DND-41 (cell line): ENCODE measurements around the gene ANKDD1B.

Experiments used
- ATAC-seq: fragments of 200-7000 bp; cut with Tn5 transposase; 3 replicates; pipeline ENCODE4 v1.9.1; 2021; ENCODE audit warnings: low read depth; ENCODE audit not compliant: insufficient read depth
- DNase-seq: peaks from one replicate; pipeline ENCODE4 v3.0.0-alpha.2; 2020
- H2AFZ ChIP-seq: 2 replicates; pipeline ENCODE4 v1.6.0; 2012; ENCODE audit warnings: low read depth, low read length
- H3K27ac ChIP-seq: 2 replicates; pipeline ENCODE4 v1.5.1; 2012; ENCODE audit warnings: low read length, inconsistent platforms
- H3K27me3 ChIP-seq: fragments of 200-600 bp; sonication (generic); 2 replicates; pipeline ENCODE4 v1.6.0; 2012; ENCODE audit warnings: low read length, mild to moderate bottlenecking, inconsistent platforms; ENCODE audit not compliant: insufficient read depth, poor library complexity
- H3K36me3 ChIP-seq: 2 replicates; pipeline ENCODE4 v1.5.1; 2012; ENCODE audit warnings: low read length, inconsistent platforms; ENCODE audit not compliant: insufficient read depth
- H3K4me1 ChIP-seq: 2 replicates; pipeline ENCODE4 v1.5.1; 2012; ENCODE audit warnings: mild to moderate bottlenecking, low read length; ENCODE audit not compliant: insufficient read depth
- H3K4me2 ChIP-seq: 2 replicates; pipeline ENCODE4 v1.6.0; 2012; ENCODE audit warnings: mild to moderate bottlenecking, moderate library complexity, low read length, inconsistent platforms; ENCODE audit not compliant: insufficient read depth
- H3K4me3 ChIP-seq, 2 experiments: fragments of 200-600 bp in 1 of 2; shearing (Covaris generic) in 1 of 2; 2 replicates each; pipeline ENCODE4 v1.5.1; 2012 to 2016; ENCODE audit warnings: inconsistent platforms in 2 of 2, low read length in 2 of 2, mild to moderate bottlenecking in 2 of 2, low read depth in 1 of 2, moderate library complexity in 1 of 2
- H3K79me2 ChIP-seq: 2 replicates; pipeline ENCODE4 v1.6.0; 2012; ENCODE audit warnings: low read length, inconsistent platforms; ENCODE audit not compliant: insufficient read depth
- H3K9ac ChIP-seq: 2 replicates; pipeline ENCODE4 v1.6.0; 2012; ENCODE audit warnings: low read depth, mild to moderate bottlenecking, inconsistent platforms, low read length, moderate library complexity
- H3K9me3 ChIP-seq: 2 replicates; pipeline ENCODE4 v1.5.1; 2012; ENCODE audit warnings: low read length, moderate library complexity, mild to moderate bottlenecking, inconsistent platforms; ENCODE audit not compliant: insufficient read depth, severe bottlenecking
- H4K20me1 ChIP-seq: 2 replicates; pipeline ENCODE4 v1.6.0; 2012; ENCODE audit warnings: low read length; ENCODE audit not compliant: insufficient read depth
- EZH2 ChIP-seq: IDR thresholded peaks from 3 replicates; pipeline ENCODE4 v1.6.1; 2012; ENCODE audit warnings: borderline replicate concordance, low read depth, mild to moderate bottlenecking, moderate library complexity, low read length, inconsistent platforms; ENCODE audit not compliant: severe bottlenecking
- TF ChIP-seq, protein P1 (sequence below): IDR thresholded peaks from 2 replicates; pipeline ENCODE4 v1.5.1; 2012; ENCODE audit warnings: borderline replicate concordance, low read length, moderate library complexity, mild to moderate bottlenecking; ENCODE audit not compliant: poor library complexity, severe bottlenecking; ENCODE audit errors: extremely low read depth

Gene ANKDD1B

DNA sequence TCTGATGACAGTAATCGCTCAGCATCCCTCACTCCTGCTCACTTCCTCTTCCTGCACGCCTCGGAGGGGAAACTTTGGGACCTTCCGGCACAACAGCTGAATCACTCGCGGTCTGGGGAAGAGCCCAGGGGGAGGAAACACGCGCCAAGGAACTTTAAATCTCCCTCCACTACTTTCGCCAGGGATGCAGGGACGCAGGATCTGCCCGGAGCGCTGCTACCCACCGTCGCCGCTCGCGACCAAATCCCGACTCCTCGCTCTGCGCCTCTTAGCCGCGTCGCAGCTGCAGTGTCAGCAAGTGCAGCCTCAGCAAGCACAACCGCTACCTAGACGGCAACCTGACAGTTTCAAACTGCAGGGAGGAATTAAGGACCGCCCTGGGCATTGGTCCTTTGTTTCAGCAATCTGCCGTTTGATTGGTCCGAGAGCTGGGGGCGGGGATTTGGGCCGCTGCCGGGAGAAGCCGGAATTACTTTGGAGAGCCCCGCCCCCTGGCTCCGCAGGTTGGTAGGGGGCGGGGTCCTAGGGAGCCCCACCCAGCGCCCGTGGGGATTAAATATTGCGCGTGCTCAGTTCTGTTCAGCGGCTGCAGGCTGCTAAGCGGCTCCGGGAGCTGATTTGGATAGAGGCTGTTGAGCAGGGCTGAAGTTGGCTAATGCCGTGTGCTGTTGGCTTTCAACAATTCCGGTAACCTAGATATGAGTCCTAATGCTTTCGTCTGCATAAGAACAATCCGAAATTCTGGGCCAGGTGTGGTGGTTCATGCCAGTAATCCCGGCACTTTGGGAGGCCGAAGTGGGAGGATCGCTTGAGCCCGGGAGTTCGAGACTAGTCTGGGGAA, 106.0 kb downstream of the ANKDD1B start, which contains the start of gene POC5:
Gene POC5 (minus strand): TSS at position 356 of the 841 bp plus-strand sequence. CDS start 4,500 bp downstream, outside the sequence.
- Histone ChIP-seq H3K79me2 (peaks cover 48% of the 10 kb centered on the region), H2AFZ (peak within 1 kb of the TSS; percentile 99), H3K9ac (peak within 1 kb of the TSS; percentile 91), H3K9me3 (no peaks in the 10 kb centered on the region), H3K27me3 (no peaks in the 10 kb centered on the region), H4K20me1 (peaks cover 2% of the 10 kb centered on the region; the same call in 1 of the 2 replicates), H3K4me3 (peak within 1 kb of the TSS; percentile 83 to 98), H3K36me3 (peaks cover 20% of the 10 kb centered on the region), H3K27ac (peak within 1 kb of the TSS; percentile 98), H3K4me1 (peaks cover 36% of the 10 kb centered on the region), H3K4me2 (peak within 1 kb of the TSS; percentile 75)
- TF ChIP-seq, protein P1, sequence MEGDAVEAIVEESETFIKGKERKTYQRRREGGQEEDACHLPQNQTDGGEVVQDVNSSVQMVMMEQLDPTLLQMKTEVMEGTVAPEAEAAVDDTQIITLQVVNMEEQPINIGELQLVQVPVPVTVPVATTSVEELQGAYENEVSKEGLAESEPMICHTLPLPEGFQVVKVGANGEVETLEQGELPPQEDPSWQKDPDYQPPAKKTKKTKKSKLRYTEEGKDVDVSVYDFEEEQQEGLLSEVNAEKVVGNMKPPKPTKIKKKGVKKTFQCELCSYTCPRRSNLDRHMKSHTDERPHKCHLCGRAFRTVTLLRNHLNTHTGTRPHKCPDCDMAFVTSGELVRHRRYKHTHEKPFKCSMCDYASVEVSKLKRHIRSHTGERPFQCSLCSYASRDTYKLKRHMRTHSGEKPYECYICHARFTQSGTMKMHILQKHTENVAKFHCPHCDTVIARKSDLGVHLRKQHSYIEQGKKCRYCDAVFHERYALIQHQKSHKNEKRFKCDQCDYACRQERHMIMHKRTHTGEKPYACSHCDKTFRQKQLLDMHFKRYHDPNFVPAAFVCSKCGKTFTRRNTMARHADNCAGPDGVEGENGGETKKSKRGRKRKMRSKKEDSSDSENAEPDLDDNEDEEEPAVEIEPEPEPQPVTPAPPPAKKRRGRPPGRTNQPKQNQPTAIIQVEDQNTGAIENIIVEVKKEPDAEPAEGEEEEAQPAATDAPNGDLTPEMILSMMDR, result no peak
- no peak for TF ChIP-seq EZH2
- ATAC-seq (peak; percentile 91), DNase-seq (peak; percentile 98)

DNA sequence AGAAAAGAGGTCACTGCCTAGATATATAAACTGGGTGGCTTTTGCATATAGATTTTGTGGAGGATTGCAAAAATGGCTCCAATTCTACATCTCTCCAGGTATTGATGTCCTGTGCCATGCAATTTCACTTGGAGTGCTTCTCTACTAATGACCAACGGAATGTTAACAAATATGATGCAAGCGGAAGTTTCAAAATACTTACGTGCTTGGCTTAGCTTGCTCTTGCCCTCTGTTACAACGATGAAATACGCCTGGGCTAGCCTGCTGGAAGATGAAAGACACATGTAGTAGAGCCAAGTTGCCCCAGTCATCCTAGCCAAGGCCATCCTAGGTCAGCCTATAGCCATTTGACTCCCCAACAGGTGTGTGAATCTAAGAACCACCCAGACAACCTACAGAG, 109.6 kb downstream of the ANKDD1B start:
- H2AFZ ChIP-seq, result no peak overlapping the region
- TF ChIP-seq, protein P1, result no peak
- TF ChIP-seq EZH2, result no peak
- ATAC-seq (no peak), DNase-seq (no peak)
- peaks cover 14% of the 10 kb centered on the region for H3K79me2 ChIP-seq
- peaks cover 16% of the 10 kb centered on the region for H3K4me1 ChIP-seq
- no peak overlapping the region for H3K4me2 ChIP-seq
- H3K9me3 ChIP-seq, result no peaks in the 10 kb centered on the region
- H3K4me3 ChIP-seq, result no peak overlapping the region
- H3K36me3 ChIP-seq, result peaks cover 4% of the 10 kb centered on the region; the same call in 1 of the 2 replicates
- no peaks in the 10 kb centered on the region for H4K20me1 ChIP-seq
- H3K9ac ChIP-seq, result no peak overlapping the region
- H3K27me3 ChIP-seq, result no peaks in the 10 kb centered on the region
- H3K27ac ChIP-seq, result no peak overlapping the region
